HL-60 (cell line): Measurements from ENCODE around the gene USP6.

Experiments
- GABPA ChIP-seq: IDR thresholded peaks from 2 replicates; pipeline ENCODE4 v1.6.1; 2012; ENCODE audit warnings: low read depth
- POLR2AphosphoS5 ChIP-seq: IDR thresholded peaks from 2 replicates; pipeline ENCODE4 v1.6.1; 2012; ENCODE audit warnings: low read depth
- REST ChIP-seq: IDR thresholded peaks from 2 replicates; pipeline ENCODE4 v1.6.1; 2012; ENCODE audit warnings: low read depth; ENCODE audit not compliant: insufficient replicate concordance
- SPI1 ChIP-seq: IDR thresholded peaks from 2 replicates; pipeline ENCODE4 v1.6.1; 2012; ENCODE audit warnings: low read depth, mild to moderate bottlenecking, borderline replicate concordance
- TF ChIP-seq, protein P1 (sequence below): IDR thresholded peaks from one replicate; pipeline ENCODE4 v1.5.1; 2011; ENCODE audit warnings: low read length, control low read depth, inconsistent platforms; ENCODE audit not compliant: insufficient read depth

GRCh38 chr17:5164436-5164835 lies 48.6 kb downstream of the USP6 start:
- TF ChIP-seq, protein P1, sequence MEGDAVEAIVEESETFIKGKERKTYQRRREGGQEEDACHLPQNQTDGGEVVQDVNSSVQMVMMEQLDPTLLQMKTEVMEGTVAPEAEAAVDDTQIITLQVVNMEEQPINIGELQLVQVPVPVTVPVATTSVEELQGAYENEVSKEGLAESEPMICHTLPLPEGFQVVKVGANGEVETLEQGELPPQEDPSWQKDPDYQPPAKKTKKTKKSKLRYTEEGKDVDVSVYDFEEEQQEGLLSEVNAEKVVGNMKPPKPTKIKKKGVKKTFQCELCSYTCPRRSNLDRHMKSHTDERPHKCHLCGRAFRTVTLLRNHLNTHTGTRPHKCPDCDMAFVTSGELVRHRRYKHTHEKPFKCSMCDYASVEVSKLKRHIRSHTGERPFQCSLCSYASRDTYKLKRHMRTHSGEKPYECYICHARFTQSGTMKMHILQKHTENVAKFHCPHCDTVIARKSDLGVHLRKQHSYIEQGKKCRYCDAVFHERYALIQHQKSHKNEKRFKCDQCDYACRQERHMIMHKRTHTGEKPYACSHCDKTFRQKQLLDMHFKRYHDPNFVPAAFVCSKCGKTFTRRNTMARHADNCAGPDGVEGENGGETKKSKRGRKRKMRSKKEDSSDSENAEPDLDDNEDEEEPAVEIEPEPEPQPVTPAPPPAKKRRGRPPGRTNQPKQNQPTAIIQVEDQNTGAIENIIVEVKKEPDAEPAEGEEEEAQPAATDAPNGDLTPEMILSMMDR, result no peak
- TF ChIP-seq REST, result no peak
- no peak for TF ChIP-seq POLR2AphosphoS5
- no peak for TF ChIP-seq GABPA
- no peak for TF ChIP-seq SPI1
